Vagina (tissue), 2 donors: Measurements from ENCODE around the gene FZD8. TPM values are rescaled to one million over a fixed set of nuclear protein-coding genes. Genes with fewer than 3 reads are reported as not detected.

Experiments used
- DNase-seq, 2 donors: peaks; one replicate each; pipeline ENCODE4 v3.0.0-alpha.2; 2017; ENCODE audit errors: extremely low spot score in 2 of 2
- H3K27ac ChIP-seq: fragments of 200-600 bp; sonication (generic); one replicate; pipeline ENCODE4 v1.5.1; 2019
- H3K27me3 ChIP-seq: fragments of 200-600 bp; sonication (generic); one replicate; pipeline ENCODE4 v1.5.1; 2019
- H3K36me3 ChIP-seq, 2 donors: fragments of 200-600 bp; sonication (generic); one replicate each; pipeline ENCODE4 v1.5.1; 2017 to 2019
- H3K4me1 ChIP-seq: fragments of 200-600 bp; sonication (generic); one replicate; pipeline ENCODE4 v1.5.1; 2019
- H3K4me3 ChIP-seq, 2 donors: fragments of 200-600 bp; sonication (generic); 1 replicate in 1 of 2; 2 replicates in 1 of 2; pipeline ENCODE4 v1.5.1; 2016 to 2019
- H3K9me3 ChIP-seq: fragments of 200-600 bp; sonication (generic); one replicate; pipeline ENCODE4 v1.5.1; 2019
- CTCF ChIP-seq, 3 experiments: fragments of 450-650 bp in 2 of 3; fragments of 200-600 bp in 1 of 3; sonication (generic) in 1 of 3; IDR thresholded peaks; one replicate each; pipeline ENCODE4 v1.5.1; 2017 to 2019; ENCODE audit warnings: antibody characterized with exemption in 3 of 3, mild to moderate bottlenecking in 2 of 3, moderate library complexity in 2 of 3
- POLR2A ChIP-seq, 2 donors: fragments of 450-650 bp; IDR thresholded peaks; one replicate each; pipeline ENCODE4 v1.6.1; 2017; ENCODE audit warnings: antibody characterized with exemption in 2 of 2, mild to moderate bottlenecking in 2 of 2, moderate library complexity in 2 of 2
- POLR2AphosphoS5 ChIP-seq, 2 donors: sonication (generic); formaldehyde crosslinking; IDR thresholded peaks; one replicate each; pipeline ENCODE4 v1.9.0; 2017; ENCODE audit warnings: antibody characterized with exemption in 2 of 2, mild to moderate bottlenecking in 2 of 2, low read depth in 1 of 2; ENCODE audit not compliant: insufficient read depth in 1 of 2
- intact Hi-C: fragments of 100-400 bp; cut with DNase I; formaldehyde crosslinking; loops from one replicate; pipeline ENCODE4 v1.15.1; 2023
- total RNA-seq: library from RNA; depleted of rRNA; stranded (reverse); fragments of >200 nt; gene quantifications from one replicate; pipeline ENCODE4 v1.2.3, GENCODE V29; 2016

Gene FZD8
- total RNA-seq, 1 donor from 2014 or later = 7.6 TPM

GRCh38 chr10:35641676-35642034 is 441 bp downstream of the FZD8 start:
- DNase-seq = no peak
- Histone ChIP-seq H3K4me3 (peak overlapping the region; percentile 65 to 70), H3K27me3 (no peaks in the 10 kb centered on the region), H3K27ac (peak overlapping the region; percentile 73), H3K9me3 (no peaks in the 10 kb centered on the region), H3K36me3 (no peaks in the 10 kb centered on the region), H3K4me1 (peaks cover 35% of the 10 kb centered on the region)
- intact Hi-C loops = loop anchor here (10.0 kb wide), 1 partner anchor 853 kb away; no protein-coding TSS in a partner anchor
- no peak for TF ChIP-seq POLR2A (IDR thresholded peaks at IDR 0.05)
- TF ChIP-seq CTCF (IDR thresholded peaks at IDR 0.05) = no peak

GRCh38 chr10:35640951-35641675 is 983 bp downstream of the FZD8 start:
- peak overlapping the region; percentile 65 to 70 for H3K4me3 ChIP-seq
- intact Hi-C loops = loop anchor here (10.0 kb wide), 1 partner anchor 854 kb away; no protein-coding TSS in a partner anchor
- peaks cover 35% of the 10 kb centered on the region for H3K4me1 ChIP-seq
- no peaks in the 10 kb centered on the region for H3K27me3 ChIP-seq
- TF ChIP-seq POLR2AphosphoS5 (IDR thresholded peaks at IDR 0.05; ENCODE audit: insufficient read depth in 1 of 2, low read depth in 1 of 2) (peak in 1 of 2 donors; percentile 27), CTCF (IDR thresholded peaks at IDR 0.05) (no peak), POLR2A (IDR thresholded peaks at IDR 0.05) (no peak)
- no peaks in the 10 kb centered on the region for H3K36me3 ChIP-seq
- H3K27ac ChIP-seq = peak overlapping the region; percentile 73
- DNase-seq = no peak
- no peaks in the 10 kb centered on the region for H3K9me3 ChIP-seq

GRCh38 chr10:35640474-35640873 is 1.6 kb downstream of the FZD8 start:
- TF ChIP-seq CTCF (IDR thresholded peaks at IDR 0.05) (peak in 1 of 3 experiments; percentile 16), POLR2A (IDR thresholded peaks at IDR 0.05) (no peak)
- Histone ChIP-seq H3K36me3 (no peaks in the 10 kb centered on the region), H3K27me3 (no peaks in the 10 kb centered on the region), H3K9me3 (no peaks in the 10 kb centered on the region), H3K27ac (no peak overlapping the region), H3K4me1 (peaks cover 35% of the 10 kb centered on the region), H3K4me3 (peak overlapping the region; percentile 46 to 50)
- intact Hi-C loops = loop anchor here (10.0 kb wide), 1 partner anchor 854 kb away; no protein-coding TSS in a partner anchor
- no peak for DNase-seq

- Histone ChIP-seq H3K4me1 (peaks cover 35% of the 10 kb centered on the region), H3K4me3 (peak overlapping the region; percentile 46 to 50), H3K9me3 (no peaks in the 10 kb centered on the region), H3K27ac (no peak overlapping the region), H3K36me3 (no peaks in the 10 kb centered on the region), H3K27me3 (no peaks in the 10 kb centered on the region)
- no peak for DNase-seq
- intact Hi-C loops = loop anchor here (5.0 to 10.0 kb wide), 2 partner anchors 855 to 1137 kb away; no protein-coding TSS in a partner anchor
- TF ChIP-seq CTCF (IDR thresholded peaks at IDR 0.05) = no peak
- TF ChIP-seq POLR2AphosphoS5 (IDR thresholded peaks at IDR 0.05; ENCODE audit: insufficient read depth in 1 of 2, low read depth in 1 of 2) = no peak
- TF ChIP-seq POLR2A (IDR thresholded peaks at IDR 0.05) = no peak
Observed at GRCh38 chr10:35639728-35640401, 2.2 kb downstream of the FZD8 start.
